GM18526 (cell line): ENCODE measurements around the gene LCLAT1.

Experiments used
- POLR2A ChIP-seq: IDR thresholded peaks from 3 replicates; pipeline ENCODE4 v1.6.1; 2011; ENCODE audit not compliant: insufficient read length; ENCODE audit errors: extremely low read depth

Gene LCLAT1

DNA sequence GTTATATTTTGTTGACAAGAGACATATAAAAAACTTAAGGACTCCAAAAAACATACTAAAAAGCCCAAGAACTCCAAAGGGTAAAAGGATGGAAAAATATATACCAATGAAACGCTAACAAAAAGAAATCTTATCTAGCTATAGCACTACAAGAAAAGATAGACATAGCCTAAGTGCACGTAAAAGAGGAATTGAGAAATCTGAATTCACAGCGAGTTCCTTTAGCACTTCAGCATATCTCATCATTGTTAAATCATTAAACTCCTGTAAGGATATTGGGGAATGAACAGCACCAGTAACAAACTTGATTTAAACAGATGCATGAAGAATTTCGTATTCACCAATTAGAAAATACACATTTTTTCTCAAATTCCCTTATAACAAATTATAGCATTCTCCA, 226.1 kb downstream of the LCLAT1 start:
- TF ChIP-seq POLR2A = no peak

DNA sequence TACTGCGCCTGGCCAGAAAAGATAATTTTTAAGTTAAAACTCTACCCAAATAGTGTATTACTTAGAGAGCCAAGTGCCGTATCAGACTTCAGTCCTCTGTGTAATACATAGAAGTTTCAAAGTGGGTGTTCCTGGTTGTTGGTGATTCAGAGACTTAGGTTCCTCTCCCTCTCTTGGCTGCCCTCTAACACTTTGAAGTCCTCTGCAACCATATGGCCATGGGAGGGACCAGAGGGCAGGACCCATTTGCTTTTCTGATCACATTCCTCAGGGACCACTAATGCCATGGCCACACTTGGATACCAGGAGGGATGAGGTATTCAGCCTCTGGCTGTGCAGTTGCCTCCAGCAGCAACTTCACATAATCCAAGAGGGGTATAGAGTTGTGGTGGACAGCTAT, 228.7 kb downstream of the LCLAT1 start:
- no peak for TF ChIP-seq POLR2A

DNA sequence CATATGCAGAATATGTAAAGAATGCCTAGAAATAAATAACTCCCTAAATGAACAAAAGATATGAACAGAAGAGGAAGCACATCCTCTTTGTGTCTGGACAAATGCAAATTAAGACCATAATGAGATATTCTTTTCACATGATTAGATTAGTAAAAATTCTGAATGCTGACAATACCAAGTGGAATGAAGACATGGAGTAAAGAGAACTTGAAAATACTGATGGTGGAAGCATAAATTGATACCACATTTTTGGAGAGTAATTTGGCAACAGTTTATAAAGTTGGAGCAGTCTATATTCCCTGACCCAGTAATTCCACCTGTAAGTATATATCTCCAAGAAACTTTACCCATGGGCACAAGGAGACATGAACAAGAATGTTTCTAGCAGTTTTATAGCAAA, 230.2 kb downstream of the LCLAT1 start:
- no peak for TF ChIP-seq POLR2A

DNA sequence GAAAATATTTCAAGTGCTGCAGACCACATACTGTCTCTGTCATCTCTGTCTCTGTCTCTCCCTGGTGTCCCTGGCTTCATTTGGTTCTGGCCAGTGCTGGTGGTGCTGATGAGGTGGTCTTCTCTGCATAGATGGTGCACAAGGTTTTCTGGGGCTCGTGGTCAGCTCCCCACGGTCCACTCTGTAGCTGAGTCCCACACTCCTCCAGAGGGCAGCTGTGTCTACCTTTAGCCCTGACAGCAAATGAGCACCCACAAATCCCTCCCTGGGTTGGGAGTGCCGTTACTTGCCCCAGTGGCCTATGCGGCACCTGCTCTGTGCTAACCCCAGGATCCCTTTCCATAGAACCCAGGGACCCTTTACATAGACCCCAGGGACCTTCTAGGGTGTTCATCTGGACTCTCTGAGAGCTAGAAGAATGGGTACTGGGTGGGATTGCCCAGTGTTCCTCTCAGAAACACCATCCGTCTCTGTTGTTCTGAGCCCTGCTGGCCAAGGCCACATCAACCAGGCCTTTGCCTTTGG, 230.9 kb downstream of the LCLAT1 start:
- no peak for TF ChIP-seq POLR2A

DNA sequence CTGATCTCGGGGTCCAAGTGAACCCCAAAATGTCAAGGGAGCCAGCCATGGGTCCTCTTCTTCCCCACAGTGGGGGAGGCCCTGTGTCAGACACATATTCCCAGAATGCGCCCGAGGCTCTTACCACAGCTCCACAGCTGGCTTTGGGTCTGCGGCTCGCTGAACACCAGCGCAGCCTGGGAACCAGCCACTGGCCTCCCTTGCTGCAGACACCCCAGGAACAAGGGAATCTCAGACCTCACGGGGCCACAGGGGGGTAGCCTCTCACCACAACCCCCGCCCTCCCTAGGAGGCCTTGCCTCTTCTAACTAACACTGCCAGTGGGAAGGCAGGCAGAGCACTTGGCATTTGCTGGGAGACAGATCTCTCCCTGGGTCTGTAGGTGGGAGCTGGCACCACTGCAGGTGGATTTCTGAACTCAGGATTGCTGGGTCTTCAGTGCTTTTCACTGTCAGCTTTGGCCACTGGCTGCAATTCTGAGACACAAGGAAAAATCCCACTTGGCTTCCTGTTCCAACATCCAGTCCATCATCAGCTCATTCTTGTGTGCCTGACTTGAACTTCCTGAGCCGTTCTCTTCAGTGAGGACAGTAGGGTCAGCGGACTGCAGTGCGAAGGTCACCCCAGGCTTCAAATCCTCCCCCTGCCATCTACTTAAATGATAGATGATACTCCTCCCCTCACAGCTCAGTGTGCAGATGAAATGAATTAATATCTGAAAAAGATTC, 231.5 kb downstream of the LCLAT1 start:
- TF ChIP-seq POLR2A = no peak

DNA sequence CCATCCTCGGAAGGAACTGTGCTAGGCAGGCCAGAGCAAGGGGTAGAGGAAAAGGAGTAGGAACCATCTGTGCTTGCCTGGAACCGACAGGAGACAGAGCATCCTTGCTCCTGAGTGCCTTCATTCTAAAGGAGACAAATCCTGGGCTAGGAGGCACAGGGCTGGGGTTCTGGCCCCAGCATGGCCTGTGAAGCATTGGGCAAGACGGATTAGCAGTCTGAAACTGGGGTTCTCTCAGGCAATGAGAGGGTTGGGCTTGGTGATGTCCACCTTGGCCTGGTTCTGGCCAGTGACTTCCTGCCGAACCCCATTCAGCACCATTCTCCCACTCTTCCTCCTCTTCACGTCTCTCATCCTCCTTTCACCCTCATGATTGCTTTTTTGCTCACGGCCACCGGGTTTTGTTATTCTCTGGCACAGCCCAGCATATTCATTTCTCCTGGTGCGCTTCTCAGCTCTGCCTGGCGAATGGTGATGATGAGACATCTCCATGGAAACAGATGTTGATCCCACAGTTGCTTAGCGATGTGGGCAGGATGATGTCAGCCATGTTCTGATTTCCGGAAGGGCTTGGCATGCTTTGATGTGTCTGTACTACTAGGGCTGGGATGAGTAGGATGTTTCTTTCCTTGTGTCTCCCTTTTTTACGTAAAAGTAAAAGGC, 232.5 kb downstream of the LCLAT1 start:
- TF ChIP-seq POLR2A = no peak

DNA sequence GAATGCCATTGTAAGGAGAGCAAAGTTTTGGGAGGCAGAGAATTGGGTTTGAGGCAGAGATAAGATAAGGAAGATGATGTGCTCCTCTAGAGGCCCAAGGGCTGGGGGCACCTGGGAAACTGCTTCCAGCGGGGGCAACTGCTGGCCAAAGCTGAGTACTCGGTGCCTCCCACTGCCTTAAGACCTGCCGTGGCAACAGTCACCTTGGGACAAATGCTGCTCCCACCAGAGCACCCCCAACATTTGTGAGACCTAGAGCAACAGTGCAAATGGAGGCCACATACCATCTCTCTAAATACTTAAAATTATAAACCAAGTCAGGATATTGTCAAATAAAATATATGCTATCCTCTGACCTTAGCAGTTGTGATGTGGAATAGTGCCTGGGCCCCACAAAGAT, 233.1 kb downstream of the LCLAT1 start:
- TF ChIP-seq POLR2A = no peak

DNA sequence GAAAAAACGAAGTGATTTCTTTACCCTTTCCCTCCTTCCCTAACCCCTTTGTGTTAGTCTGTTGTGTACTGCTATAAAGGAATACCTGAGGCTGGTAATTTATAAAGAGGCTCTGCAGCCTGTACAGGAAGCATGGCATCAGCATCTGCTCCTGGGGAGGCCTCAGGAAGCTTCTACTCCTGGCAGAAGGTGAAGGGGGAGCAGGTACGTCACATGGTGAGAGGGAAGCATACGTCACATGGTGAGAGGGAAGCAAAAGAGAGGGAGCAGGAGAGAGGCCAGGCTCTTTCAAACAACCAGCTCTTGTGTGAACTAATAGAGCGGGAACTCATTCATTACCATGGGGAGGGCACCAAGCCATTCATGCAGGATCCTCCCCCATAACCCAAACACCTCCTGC, 234.0 kb downstream of the LCLAT1 start:
- no peak for TF ChIP-seq POLR2A

DNA sequence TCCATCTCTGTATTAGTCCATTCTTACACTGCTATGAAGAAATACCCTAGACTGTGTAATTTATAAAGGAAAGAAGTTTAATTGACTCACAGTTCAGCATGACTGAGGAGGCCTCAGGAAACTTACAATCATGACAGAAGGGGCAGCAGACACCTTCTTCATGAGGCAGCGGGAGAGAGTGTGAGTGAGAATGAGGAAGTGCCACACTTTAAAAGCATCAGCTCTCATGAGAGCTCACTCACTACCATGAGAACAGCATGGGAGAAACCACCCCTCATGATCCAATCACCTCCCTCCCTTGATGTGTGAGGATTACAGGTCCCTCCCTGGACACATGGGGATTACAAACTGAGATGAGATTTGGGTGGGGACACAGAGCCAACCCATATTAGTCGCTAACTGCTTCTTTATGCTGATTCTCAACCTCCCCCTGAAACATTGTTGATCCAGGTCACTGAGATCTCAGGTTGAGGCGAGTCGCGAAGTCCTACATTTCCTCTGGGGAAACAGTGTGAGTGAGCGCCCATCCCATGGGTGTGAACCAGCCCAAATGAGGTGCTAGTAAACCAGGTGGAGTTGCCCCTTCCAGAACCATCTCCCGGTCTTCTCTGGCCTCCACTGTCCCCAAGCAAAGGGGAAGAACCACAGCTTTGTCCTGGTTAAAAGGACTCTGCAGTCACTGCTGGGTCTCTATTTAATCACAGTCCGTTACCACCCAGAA, 236.3 kb downstream of the LCLAT1 start:
- no peak for TF ChIP-seq POLR2A

DNA sequence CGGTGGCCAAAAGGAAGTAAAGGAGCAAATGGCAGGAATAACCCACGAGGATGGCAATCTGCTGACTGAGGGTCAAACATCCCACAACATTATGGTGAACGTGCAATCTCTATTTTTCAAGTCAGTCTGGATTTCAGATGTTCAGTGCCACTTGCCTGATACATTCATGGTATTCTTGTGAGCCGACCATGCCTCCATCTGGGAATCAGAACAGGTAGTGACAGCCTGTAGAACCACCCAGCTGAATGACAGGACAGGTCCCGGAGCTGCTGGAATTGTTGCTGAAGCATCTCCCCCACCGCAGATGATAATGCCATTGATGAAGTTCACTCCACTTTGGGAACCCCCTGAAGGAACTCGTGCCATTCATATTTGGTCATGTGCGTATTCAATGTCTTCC, 237.0 kb downstream of the LCLAT1 start:
- TF ChIP-seq POLR2A = no peak

DNA sequence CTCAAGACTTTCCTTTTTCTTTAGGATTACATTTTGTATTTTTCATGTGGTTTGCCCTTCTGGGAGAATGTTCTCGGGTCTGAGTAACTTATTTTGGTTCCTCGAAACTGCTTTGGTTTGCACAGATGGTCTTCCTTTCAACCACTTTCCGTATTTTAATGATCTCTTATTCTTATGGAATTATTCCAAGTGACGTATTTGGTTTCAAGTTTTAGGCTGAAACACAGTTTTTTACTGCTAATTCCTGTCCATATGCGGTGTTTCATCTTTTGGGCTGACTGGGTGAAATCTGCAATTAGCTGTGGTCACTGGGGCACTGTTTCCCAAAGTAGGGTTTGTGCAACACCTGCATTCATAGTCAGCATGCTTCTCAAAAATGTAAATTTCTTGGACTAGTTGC, 237.5 kb downstream of the LCLAT1 start:
- no peak for TF ChIP-seq POLR2A

DNA sequence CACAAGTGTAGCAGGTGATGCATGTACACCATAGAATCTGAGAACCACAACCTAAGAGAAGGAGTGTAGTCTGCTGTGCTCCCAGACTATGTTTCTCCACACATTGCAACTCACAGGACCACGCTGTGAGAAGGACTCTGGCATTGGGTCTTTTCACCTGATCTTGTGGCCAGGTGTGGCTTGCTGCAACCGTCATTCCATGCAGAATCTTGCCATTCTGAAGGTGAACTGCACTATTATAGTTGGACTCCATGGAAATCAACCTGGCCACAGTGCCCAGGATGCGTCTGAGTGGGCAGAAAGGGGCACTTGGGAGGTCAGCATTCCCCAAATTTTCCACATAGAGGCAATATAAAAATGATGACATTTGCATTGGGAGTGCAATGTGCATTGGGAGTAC, 237.9 kb downstream of the LCLAT1 start:
- TF ChIP-seq POLR2A = no peak

DNA sequence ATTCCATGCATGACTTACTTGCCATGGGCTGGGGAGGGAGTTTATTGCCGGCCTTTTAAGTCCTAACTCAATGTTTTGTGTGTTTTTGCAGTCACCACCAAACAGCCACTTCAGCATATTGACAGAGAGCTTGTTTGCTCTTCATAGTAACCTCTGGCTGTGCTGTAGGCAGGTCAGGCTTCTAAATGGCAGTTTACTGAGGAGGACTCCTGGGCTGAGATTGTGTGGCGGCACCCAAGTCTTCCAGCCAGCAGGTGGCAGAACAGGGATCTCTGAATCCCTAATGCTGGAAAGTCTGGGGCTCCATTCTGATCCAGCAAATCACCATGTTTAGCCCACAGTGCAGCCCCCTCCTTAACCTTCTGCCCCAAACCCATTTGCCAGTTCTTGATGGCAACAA, 239.0 kb downstream of the LCLAT1 start:
- TF ChIP-seq POLR2A = no peak

DNA sequence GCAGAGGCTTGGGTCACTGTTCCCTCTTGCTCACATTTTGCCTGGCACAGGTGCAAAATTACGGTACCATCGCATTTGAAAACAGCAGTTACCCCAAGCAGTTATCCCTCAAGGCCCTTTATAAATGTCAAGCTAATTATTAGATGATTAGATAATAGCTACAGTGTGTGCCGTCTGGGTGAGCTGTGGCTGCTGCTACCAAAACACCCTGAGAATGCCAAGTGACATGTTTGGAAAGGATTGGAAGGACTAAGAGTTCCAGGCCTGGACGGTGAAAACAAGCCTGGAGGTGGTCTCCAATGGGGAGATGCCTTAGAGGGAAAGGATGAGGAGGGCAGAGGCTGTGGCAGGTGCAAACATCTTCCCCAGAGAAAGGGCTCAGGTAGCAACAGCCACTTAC, 239.6 kb downstream of the LCLAT1 start:
- no peak for TF ChIP-seq POLR2A

DNA sequence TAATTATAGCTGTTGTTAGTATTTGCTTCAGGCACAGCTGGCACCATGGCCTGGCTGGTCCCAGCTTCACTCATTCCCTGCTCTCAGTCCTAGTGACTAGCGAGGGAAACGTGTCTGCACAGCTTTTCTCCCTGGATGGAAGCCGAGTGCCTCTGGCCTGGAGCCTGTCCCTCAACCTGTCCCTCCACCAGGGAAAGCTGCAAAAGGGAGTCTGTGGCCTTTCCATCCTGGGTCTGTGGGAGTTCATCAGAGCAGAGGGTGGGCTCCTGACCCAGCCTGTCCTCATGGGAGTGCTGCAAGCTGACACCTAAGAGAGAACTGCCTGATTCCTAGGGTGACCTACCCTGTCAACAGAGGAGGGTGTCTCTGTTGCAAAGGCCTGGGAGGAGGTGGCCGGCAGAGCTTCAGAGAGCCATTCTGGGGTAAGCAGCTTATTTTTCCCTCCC, 241.9 kb downstream of the LCLAT1 start:
- no peak for TF ChIP-seq POLR2A
